Ascending aorta (tissue), 2 donors: Measurements from ENCODE around the gene SLC12A3. TPM values are rescaled to one million over a fixed set of nuclear protein-coding genes. Genes with fewer than 3 reads are reported as not detected.

Experiments
- DNase-seq, 2 donors: peaks; one replicate each; pipeline ENCODE4 v3.0.0-alpha.2; 2019; ENCODE audit warnings: low spot score in 2 of 2
- H3K27ac ChIP-seq, 2 donors: fragments of 200-600 bp; sonication (generic); one replicate each; pipeline ENCODE4 v1.5.1; 2016 to 2017; ENCODE audit warnings: mild to moderate bottlenecking in 1 of 2
- H3K27me3 ChIP-seq: fragments of 200-600 bp; sonication (generic); one replicate; pipeline ENCODE4 v1.5.1; 2017
- H3K36me3 ChIP-seq, 2 donors: fragments of 200-600 bp; sonication (generic); one replicate each; pipeline ENCODE4 v1.5.1; 2016
- H3K4me1 ChIP-seq, 2 donors: fragments of 200-600 bp; sonication (generic); one replicate each; pipeline ENCODE4 v1.5.1; 2016 to 2017; ENCODE audit warnings: mild to moderate bottlenecking in 1 of 2
- H3K4me3 ChIP-seq, 2 donors: fragments of 200-600 bp; sonication (generic); one replicate each; pipeline ENCODE4 v1.5.1; 2016 to 2017; ENCODE audit warnings: mild to moderate bottlenecking in 1 of 2
- H3K9me3 ChIP-seq, 2 donors: fragments of 200-600 bp; sonication (generic); one replicate each; pipeline ENCODE4 v1.5.1; 2016
- intact Hi-C: fragments of 100-400 bp; cut with DNase I; formaldehyde crosslinking; loops from one replicate; pipeline ENCODE4 v1.15.1; 2023
- total RNA-seq: library from RNA; depleted of rRNA; stranded (reverse); fragments of >200 nt; gene quantifications from one replicate; pipeline ENCODE4 v1.1.0, GENCODE V29; 2016
- TF ChIP-seq, protein P1 (sequence below), 3 experiments: fragments of 200-600 bp in 2 of 3; fragments of 450-650 bp in 1 of 3; sonication (generic) in 2 of 3; IDR thresholded peaks; one replicate each; pipeline ENCODE4 v1.5.1; 2016 to 2019; ENCODE audit warnings: antibody characterized with exemption in 3 of 3, mild to moderate bottlenecking in 1 of 3, moderate library complexity in 1 of 3

The SLC12A3 gene
- total RNA-seq, 1 donor from 2014 or later = not detected

DNA sequence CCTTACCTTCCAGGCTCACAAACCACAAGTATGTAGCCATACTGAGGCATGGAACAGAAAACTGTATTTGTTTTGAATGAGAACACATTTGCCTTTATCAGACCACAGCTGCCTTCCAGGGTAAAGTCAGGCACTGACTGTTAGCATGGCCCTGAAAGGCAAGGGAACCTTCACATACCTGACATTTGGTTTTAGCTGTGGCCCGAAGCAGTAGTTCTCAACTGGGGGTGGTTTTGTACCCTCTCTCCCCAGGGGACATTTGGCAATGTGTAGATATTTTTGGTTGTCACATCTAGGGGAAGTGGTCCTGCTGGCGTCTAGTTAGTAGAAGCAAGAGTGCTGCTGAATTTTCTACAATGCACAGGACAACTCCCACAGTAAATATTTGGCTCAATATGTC, 76.1 kb downstream of the SLC12A3 start:
- TF ChIP-seq, protein P1, sequence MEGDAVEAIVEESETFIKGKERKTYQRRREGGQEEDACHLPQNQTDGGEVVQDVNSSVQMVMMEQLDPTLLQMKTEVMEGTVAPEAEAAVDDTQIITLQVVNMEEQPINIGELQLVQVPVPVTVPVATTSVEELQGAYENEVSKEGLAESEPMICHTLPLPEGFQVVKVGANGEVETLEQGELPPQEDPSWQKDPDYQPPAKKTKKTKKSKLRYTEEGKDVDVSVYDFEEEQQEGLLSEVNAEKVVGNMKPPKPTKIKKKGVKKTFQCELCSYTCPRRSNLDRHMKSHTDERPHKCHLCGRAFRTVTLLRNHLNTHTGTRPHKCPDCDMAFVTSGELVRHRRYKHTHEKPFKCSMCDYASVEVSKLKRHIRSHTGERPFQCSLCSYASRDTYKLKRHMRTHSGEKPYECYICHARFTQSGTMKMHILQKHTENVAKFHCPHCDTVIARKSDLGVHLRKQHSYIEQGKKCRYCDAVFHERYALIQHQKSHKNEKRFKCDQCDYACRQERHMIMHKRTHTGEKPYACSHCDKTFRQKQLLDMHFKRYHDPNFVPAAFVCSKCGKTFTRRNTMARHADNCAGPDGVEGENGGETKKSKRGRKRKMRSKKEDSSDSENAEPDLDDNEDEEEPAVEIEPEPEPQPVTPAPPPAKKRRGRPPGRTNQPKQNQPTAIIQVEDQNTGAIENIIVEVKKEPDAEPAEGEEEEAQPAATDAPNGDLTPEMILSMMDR (IDR thresholded peaks at IDR 0.05) = no peak
- no peaks in the 10 kb centered on the region for H3K9me3 ChIP-seq
- H3K4me3 ChIP-seq = no peak overlapping the region
- peaks cover 89 to 93% of the 10 kb centered on the region in 2 donors for H3K36me3 ChIP-seq
- no peak overlapping the region for H3K27ac ChIP-seq
- intact Hi-C loops = no loop called here
- H3K27me3 ChIP-seq = no peaks in the 10 kb centered on the region
- DNase-seq = no peak
- peaks cover 2 to 8% of the 10 kb centered on the region in 2 donors for H3K4me1 ChIP-seq

- Histone ChIP-seq H3K27ac (no peak overlapping the region), H3K36me3 (peaks cover 82 to 90% of the 10 kb centered on the region in 2 donors), H3K4me3 (no peak overlapping the region), H3K4me1 (peaks cover 4 to 8% of the 10 kb centered on the region in 2 donors), H3K9me3 (no peaks in the 10 kb centered on the region), H3K27me3 (no peaks in the 10 kb centered on the region)
- no peak for DNase-seq
- intact Hi-C loops = no loop called here
- TF ChIP-seq, protein P1 (IDR thresholded peaks at IDR 0.05) = no peak
Observed at GRCh38 chr16:56941856-56942331, 76.9 kb downstream of the SLC12A3 start.

GRCh38 chr16:56943761-56944375, 78.9 kb downstream of the SLC12A3 start:
- intact Hi-C loops = no loop called here
- Histone ChIP-seq H3K9me3 (no peaks in the 10 kb centered on the region), H3K36me3 (peaks cover 62 to 70% of the 10 kb centered on the region in 2 donors), H3K4me1 (peaks cover 4 to 8% of the 10 kb centered on the region in 2 donors), H3K27ac (no peak overlapping the region), H3K27me3 (no peaks in the 10 kb centered on the region), H3K4me3 (no peak overlapping the region)
- TF ChIP-seq, protein P1 (IDR thresholded peaks at IDR 0.05) = no peak
- DNase-seq = no peak

DNA sequence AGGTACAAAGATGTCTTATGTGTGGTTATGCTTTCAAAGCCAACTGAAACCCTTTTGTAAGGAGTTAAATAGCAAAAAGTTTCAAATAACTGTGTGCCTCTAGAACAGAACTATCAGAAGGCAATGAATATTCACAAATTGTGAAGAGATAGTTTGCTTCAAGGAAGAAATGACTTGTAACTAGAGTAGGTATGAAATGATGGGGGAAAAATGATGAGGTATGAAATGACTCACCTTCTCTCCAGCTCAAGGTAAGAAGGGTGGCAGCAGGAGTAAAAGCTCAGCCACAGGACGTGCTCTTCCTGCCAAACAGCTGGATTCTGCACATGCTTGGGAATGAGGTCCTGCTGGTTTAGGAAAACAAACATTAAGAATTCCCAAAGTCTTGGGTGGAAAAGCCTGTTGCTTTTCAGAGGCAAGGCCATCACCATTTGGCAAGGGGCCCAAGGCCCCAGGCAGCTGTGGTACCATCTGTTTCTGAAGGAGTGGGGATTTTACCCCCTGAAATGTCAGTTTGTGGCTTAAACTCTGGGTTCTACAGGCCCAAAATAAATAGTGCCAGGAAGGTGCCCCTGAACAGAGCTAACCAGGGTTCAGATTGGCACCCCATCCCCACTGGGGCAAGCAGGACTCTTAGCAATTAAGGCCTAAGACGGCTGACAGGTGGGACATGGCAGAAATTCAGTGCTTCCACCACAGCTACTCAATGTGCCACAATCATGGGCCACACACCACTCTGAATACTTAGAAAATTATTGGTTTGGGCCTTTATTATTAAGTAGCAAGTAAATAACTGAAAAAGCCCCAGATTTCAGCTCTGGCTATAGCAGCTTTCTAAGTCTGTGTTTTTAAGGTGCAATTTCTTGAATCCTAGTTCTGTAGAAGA, 80.2 kb downstream of the SLC12A3 start:
- TF ChIP-seq, protein P1 (IDR thresholded peaks at IDR 0.05) = no peak
- H3K9me3 ChIP-seq = no peaks in the 10 kb centered on the region
- H3K27me3 ChIP-seq = no peaks in the 10 kb centered on the region
- H3K4me1 ChIP-seq = peaks cover 4 to 8% of the 10 kb centered on the region in 2 donors
- peak overlapping the region; percentile 20 to 55 for H3K27ac ChIP-seq
- intact Hi-C loops = no loop called here
- no peak for DNase-seq
- no peak overlapping the region for H3K4me3 ChIP-seq
- peaks cover 49 to 57% of the 10 kb centered on the region in 2 donors for H3K36me3 ChIP-seq

- peaks cover 4 to 8% of the 10 kb centered on the region in 2 donors for H3K4me1 ChIP-seq
- TF ChIP-seq, protein P1 (IDR thresholded peaks at IDR 0.05) = no peak
- peaks cover 41 to 49% of the 10 kb centered on the region in 2 donors for H3K36me3 ChIP-seq
- DNase-seq = no peak
- H3K27me3 ChIP-seq = no peaks in the 10 kb centered on the region
- H3K4me3 ChIP-seq = no peak overlapping the region
- H3K9me3 ChIP-seq = no peaks in the 10 kb centered on the region
- intact Hi-C loops = loop anchor here (1.0 kb wide), 1 partner anchor 13 kb away; no protein-coding TSS in a partner anchor
- peak overlapping the region; percentile 46 to 60 for H3K27ac ChIP-seq
Observed at GRCh38 chr16:56945847-56946527, 81.0 kb downstream of the SLC12A3 start.
